GM19455 (cell line): ENCODE measurements around the gene SLC10A7.

Source experiments
- ATAC-seq: cut with Tn5 transposase; IDR thresholded peaks from one replicate; pipeline ENCODE4 v1.9.1; 2021; ENCODE audit not compliant: unreplicated experiment

The SLC10A7 gene

GRCh38 chr4:146495269-146495668 is 26.5 kb downstream of the SLC10A7 start:
- no peak for ATAC-seq

GRCh38 chr4:146494143-146494542 is 27.6 kb downstream of the SLC10A7 start:
- no peak for ATAC-seq

GRCh38 chr4:146490106-146490505 is 31.6 kb downstream of the SLC10A7 start:
- no peak for ATAC-seq

- no peak for ATAC-seq
Observed at GRCh38 chr4:146488495-146489174, 33.1 kb downstream of the SLC10A7 start.

GRCh38 chr4:146486565-146486964 is 35.2 kb downstream of the SLC10A7 start:
- ATAC-seq, result peak; percentile 78

GRCh38 chr4:146485968-146486367 is 35.8 kb downstream of the SLC10A7 start:
- no peak for ATAC-seq

- no peak for ATAC-seq
Observed at GRCh38 chr4:146482788-146483187, 39.0 kb downstream of the SLC10A7 start.

- ATAC-seq, result no peak
Observed at GRCh38 chr4:146481246-146481645, 40.5 kb downstream of the SLC10A7 start.

GRCh38 chr4:146478009-146478408 is 43.7 kb downstream of the SLC10A7 start:
- no peak for ATAC-seq

- no peak for ATAC-seq
Observed at GRCh38 chr4:146477054-146477453, 44.7 kb downstream of the SLC10A7 start.

- ATAC-seq, result no peak
Observed at GRCh38 chr4:146472404-146472803, 49.3 kb downstream of the SLC10A7 start.

GRCh38 chr4:146470604-146471003 is 51.1 kb downstream of the SLC10A7 start:
- ATAC-seq, result no peak

- ATAC-seq, result no peak
Observed at GRCh38 chr4:146469022-146469421, 52.7 kb downstream of the SLC10A7 start.

- ATAC-seq, result no peak
Observed at GRCh38 chr4:146465628-146466027, 56.1 kb downstream of the SLC10A7 start.

GRCh38 chr4:146462251-146462650 is 59.5 kb downstream of the SLC10A7 start:
- no peak for ATAC-seq

- peak; percentile 80 for ATAC-seq
Observed at GRCh38 chr4:146458594-146458993, 63.1 kb downstream of the SLC10A7 start.

GRCh38 chr4:146456681-146457080 is 65.1 kb downstream of the SLC10A7 start:
- ATAC-seq, result no peak

GRCh38 chr4:146453181-146453807 is 68.4 kb downstream of the SLC10A7 start:
- no peak for ATAC-seq

- peak; percentile 91 for ATAC-seq
Observed at GRCh38 chr4:146450524-146450923, 71.2 kb downstream of the SLC10A7 start.

GRCh38 chr4:146446555-146446954 is 75.2 kb downstream of the SLC10A7 start:
- ATAC-seq, result no peak

- no peak for ATAC-seq
Observed at GRCh38 chr4:146445198-146446150, 76.3 kb downstream of the SLC10A7 start.

- ATAC-seq, result no peak
Observed at GRCh38 chr4:146443525-146443924, 78.2 kb downstream of the SLC10A7 start.
